GM15510 (cell line): ENCODE results near the gene MGLL.

ENCODE experiments used
- POLR2A ChIP-seq: IDR thresholded peaks from 3 replicates; pipeline ENCODE4 v1.6.1; 2011; ENCODE audit warnings: borderline replicate concordance; ENCODE audit not compliant: insufficient read length; ENCODE audit errors: extremely low read depth

The MGLL gene

GRCh38 chr3:127732879-127733350 is 89.4 kb downstream of the MGLL start:
- TF ChIP-seq POLR2A = no peak

GRCh38 chr3:127732303-127732702 is 90.0 kb downstream of the MGLL start:
- TF ChIP-seq POLR2A = no peak

GRCh38 chr3:127731546-127732289 is 90.6 kb downstream of the MGLL start:
- TF ChIP-seq POLR2A = no peak

GRCh38 chr3:127730666-127731295 is 91.5 kb downstream of the MGLL start:
- TF ChIP-seq POLR2A = no peak

- no peak for TF ChIP-seq POLR2A
Measured at GRCh38 chr3:127730171-127730570, 92.1 kb downstream of the MGLL start.

- TF ChIP-seq POLR2A = no peak
Measured at GRCh38 chr3:127729556-127730056, 92.7 kb downstream of the MGLL start.

GRCh38 chr3:127728417-127729015 is 93.8 kb downstream of the MGLL start:
- TF ChIP-seq POLR2A = no peak

- TF ChIP-seq POLR2A = no peak
Measured at GRCh38 chr3:127726894-127727293, 95.4 kb downstream of the MGLL start.

GRCh38 chr3:127723011-127723567 is 99.2 kb downstream of the MGLL start:
- TF ChIP-seq POLR2A = no peak

GRCh38 chr3:127722091-127722784 is 100.1 kb downstream of the MGLL start:
- TF ChIP-seq POLR2A = no peak

- TF ChIP-seq POLR2A = no peak
Measured at GRCh38 chr3:127720985-127721935, 101.1 kb downstream of the MGLL start.

GRCh38 chr3:127720161-127720823 is 102.0 kb downstream of the MGLL start:
- TF ChIP-seq POLR2A = no peak

- TF ChIP-seq POLR2A = no peak
Measured at GRCh38 chr3:127719369-127719768, 102.9 kb downstream of the MGLL start.
